Fibroblast of the aortic adventitia (primary cell): ENCODE measurements around the gene VTA1. TPM values are rescaled to one million over a fixed set of nuclear protein-coding genes. Genes with fewer than 3 reads are reported as not detected.

Experiments used
- DNase-seq: peaks from one replicate; pipeline ENCODE4 v3.0.0-alpha.2; 2010; ENCODE audit warnings: low read depth
- H3K4me3 ChIP-seq: 2 replicates; pipeline ENCODE4 v1.5.1; 2011; ENCODE audit warnings: low read depth, mild to moderate bottlenecking, control low read depth, low read length, moderate library complexity
- total RNA-seq: library from RNA; depleted of rRNA; stranded (reverse); fragments of >200 nt; gene quantifications from 2 replicates; pipeline ENCODE4 v1.2.3, GENCODE V29; 2012; ENCODE audit warnings: low replicate concordance
- TF ChIP-seq, protein P1 (sequence below): IDR thresholded peaks from 2 replicates; pipeline ENCODE4 v1.5.1; 2011; ENCODE audit warnings: mild to moderate bottlenecking, low read length, control low read depth, inconsistent platforms; ENCODE audit not compliant: insufficient read depth

The VTA1 gene
- total RNA-seq, 1 donor: 95.2 TPM

DNA sequence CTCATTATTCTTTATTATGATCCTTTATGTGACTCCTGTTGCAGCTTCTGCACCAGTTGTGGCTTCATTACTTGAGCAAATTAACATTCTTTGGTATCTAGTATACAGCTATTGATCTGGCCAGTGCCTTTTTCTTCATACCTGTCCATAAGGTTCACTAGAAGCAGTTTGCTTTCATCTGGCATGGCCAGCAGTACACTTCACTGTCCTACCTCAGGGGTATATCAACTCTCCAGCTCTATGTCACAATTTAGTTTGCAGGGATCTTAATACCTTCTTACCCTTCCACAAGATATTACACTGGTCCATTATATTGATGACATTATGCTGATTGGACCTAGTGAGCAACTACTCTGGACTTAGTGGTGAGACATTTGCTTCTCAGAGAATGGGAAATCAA is 46.6 kb downstream of the VTA1 start:
- TF ChIP-seq, protein P1, sequence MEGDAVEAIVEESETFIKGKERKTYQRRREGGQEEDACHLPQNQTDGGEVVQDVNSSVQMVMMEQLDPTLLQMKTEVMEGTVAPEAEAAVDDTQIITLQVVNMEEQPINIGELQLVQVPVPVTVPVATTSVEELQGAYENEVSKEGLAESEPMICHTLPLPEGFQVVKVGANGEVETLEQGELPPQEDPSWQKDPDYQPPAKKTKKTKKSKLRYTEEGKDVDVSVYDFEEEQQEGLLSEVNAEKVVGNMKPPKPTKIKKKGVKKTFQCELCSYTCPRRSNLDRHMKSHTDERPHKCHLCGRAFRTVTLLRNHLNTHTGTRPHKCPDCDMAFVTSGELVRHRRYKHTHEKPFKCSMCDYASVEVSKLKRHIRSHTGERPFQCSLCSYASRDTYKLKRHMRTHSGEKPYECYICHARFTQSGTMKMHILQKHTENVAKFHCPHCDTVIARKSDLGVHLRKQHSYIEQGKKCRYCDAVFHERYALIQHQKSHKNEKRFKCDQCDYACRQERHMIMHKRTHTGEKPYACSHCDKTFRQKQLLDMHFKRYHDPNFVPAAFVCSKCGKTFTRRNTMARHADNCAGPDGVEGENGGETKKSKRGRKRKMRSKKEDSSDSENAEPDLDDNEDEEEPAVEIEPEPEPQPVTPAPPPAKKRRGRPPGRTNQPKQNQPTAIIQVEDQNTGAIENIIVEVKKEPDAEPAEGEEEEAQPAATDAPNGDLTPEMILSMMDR: no peak
- no peak for DNase-seq
- no peak overlapping the region for H3K4me3 ChIP-seq

DNA sequence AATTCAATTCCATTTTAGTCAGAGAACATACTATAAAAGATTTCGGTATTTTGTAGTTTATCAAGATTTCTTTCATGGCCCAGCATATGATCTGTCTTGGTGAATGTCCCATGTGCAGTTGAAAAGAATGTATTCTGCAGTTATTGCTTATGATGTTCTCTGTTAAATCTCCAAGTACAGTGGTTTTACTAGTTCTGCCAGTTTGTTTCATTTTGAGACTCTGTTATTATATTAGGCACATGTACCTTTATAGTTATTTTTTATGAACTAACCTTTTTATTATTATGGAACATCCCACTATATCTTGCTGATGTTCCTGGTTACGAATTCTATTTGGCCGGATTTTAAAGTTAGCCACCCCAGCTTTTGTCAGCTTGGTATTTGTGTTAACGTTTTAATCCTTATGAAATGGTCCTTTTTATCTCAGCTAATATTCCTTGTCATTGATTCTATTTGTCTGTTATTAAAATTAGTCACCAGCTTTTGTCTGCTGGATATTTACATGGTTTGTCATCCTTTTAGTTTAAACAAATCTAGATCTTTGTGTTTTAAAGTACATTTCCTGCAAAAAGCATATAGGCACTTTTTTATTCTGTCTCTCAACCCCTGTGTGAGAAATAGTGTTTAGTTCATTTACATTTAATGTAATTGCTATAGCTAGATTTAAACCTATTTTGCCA is 48.9 kb downstream of the VTA1 start:
- TF ChIP-seq, protein P1: no peak
- H3K4me3 ChIP-seq: no peak overlapping the region
- peak; percentile 4 for DNase-seq

DNA sequence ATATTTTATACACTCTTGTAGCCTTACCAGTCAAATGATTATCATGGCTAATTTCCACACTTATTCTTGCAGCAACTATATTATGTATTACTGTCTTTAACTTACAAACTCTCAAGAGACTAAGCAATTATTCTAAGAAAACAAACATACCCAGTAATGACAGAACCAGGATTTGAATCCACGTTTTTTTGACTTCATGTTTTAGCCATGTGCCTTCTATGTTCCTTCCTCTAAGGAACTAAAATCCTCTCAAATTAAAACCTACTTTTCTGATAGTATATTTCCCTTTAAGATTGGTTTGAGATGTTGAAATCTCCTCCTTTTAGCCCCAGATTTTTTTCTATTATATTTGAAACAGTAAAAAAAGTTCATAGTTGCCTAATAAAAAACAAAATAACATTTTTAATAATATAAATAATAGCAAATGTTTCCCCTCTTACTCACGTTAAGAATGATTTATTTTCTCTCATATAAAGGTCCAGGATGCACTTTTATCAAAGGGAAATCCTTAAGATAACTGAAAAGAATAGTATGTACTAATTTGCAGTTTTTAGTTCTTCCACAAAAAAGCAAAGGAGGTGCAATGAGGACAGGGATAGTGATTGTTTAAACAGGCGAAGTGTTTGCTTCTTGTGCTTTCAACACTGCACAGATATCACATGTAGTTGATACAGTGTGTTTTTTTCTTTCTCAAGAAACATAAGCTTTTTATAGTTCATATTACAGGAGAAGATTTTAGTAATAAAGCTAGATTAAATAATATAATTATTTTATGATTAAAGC is 54.0 kb downstream of the VTA1 start:
- DNase-seq: no peak
- TF ChIP-seq, protein P1: no peak
- no peak overlapping the region for H3K4me3 ChIP-seq

DNA sequence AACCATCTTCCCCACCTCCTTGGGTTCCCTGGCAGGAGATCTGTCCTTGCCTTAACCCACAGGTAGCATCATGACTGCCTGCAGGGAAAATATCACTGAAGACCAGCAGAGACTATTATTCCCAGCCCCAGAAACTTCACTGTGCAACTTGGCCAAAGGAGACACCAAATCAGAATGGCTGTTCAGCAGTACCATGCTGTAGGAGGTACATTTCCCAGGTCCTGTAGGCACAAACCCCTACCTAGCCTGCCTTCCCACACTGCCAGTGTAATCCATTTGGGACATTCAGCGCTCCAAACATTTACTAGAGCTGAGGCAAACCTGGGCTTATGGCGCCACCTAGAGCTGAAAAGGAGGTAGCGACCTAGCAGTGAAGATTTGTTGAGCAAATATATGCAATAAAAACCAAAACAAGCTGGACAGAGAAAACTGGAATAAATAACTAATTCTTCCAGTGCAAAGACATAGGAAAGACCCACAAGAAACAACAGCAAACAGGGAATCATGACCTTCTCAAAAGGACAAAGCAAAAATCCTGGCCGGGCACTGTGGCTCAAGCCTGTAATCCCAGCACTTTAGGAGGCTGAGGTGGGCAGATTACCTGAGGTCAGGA is 60.3 kb downstream of the VTA1 start:
- TF ChIP-seq, protein P1: peak; percentile 87
- no peak overlapping the region for H3K4me3 ChIP-seq

DNA sequence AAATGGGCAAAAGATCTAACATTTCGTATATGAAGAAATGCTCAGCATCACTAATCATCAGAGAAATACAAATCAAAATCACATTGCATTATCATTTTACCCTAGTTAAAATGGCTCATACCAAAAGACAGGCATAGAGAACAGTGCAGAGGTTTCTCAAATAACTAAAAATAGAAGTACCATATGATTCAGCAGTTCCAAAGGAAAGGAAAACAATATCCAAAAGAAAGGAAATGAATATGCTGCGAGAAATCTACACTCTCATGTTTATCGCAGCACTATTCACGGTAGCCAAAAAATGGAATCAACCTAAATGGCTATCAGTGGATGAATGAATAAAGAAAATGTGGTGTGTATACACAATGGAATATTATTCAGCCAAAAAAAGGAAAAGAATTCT is 63.5 kb downstream of the VTA1 start:
- TF ChIP-seq, protein P1: no peak
- H3K4me3 ChIP-seq: no peak overlapping the region
- peak; percentile 43 for DNase-seq

More for the DNA sequence above, 60.3 kb downstream of the VTA1 start:
- peak; percentile 76 for DNase-seq

DNA sequence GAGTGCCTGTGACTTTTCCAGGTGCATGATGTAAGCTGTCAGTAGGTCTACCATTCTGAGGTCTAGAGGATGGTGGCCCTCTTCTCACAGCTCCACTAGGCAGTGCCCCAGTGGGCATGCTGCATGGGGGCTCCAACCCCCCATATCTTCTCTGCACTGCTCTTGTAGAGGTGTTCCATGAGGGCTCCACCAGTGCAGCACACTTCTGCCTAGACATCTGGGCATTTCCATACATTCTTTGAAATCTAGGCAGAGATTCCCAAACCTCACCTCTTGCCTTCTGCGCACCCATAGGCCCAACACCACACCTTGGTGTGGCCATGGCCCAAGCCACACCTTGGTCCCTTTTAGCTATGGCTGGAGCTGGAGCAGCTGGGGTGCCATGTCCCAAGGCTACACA is 66.3 kb downstream of the VTA1 start:
- TF ChIP-seq, protein P1: no peak

More for the DNA sequence above, 66.3 kb downstream of the VTA1 start:
- no peak overlapping the region for H3K4me3 ChIP-seq
- no peak for DNase-seq
